WI38 (cell line): ENCODE data around the gene ZNF23.

ENCODE experiments used
- H3K4me3 ChIP-seq: 2 replicates; pipeline ENCODE4 v1.5.1; 2011; ENCODE audit warnings: low read depth, mild to moderate bottlenecking, control low read depth, low read length
- TF ChIP-seq, protein P1 (sequence below): IDR thresholded peaks from 2 replicates; pipeline ENCODE4 v1.5.1; 2012; ENCODE audit warnings: low read depth, mild to moderate bottlenecking, control low read depth, low read length

Gene ZNF23

DNA sequence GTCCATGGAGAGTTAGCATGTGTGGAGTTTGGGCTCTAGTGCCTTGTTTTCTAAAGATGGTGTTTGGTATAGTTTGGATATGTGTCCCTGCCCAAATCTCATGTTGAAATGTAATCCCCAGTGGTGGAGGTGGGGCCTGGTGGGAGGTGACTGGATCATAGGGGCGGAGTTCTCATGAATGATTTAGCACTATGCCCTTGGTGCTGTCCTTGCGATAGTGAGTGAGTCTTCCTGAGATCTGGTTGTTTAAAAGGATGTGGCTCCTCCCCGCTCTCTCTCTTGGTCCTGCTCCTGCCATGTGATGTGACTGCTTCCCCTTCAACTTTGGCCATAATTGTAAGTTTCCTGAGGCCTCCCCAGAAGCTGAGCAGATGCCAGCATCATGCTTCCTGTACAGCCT, 36.0 kb upstream of the ZNF23 start:
- TF ChIP-seq, protein P1, sequence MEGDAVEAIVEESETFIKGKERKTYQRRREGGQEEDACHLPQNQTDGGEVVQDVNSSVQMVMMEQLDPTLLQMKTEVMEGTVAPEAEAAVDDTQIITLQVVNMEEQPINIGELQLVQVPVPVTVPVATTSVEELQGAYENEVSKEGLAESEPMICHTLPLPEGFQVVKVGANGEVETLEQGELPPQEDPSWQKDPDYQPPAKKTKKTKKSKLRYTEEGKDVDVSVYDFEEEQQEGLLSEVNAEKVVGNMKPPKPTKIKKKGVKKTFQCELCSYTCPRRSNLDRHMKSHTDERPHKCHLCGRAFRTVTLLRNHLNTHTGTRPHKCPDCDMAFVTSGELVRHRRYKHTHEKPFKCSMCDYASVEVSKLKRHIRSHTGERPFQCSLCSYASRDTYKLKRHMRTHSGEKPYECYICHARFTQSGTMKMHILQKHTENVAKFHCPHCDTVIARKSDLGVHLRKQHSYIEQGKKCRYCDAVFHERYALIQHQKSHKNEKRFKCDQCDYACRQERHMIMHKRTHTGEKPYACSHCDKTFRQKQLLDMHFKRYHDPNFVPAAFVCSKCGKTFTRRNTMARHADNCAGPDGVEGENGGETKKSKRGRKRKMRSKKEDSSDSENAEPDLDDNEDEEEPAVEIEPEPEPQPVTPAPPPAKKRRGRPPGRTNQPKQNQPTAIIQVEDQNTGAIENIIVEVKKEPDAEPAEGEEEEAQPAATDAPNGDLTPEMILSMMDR: no peak
- H3K4me3 ChIP-seq: no peak overlapping the region

- TF ChIP-seq, protein P1: no peak
- H3K4me3 ChIP-seq: no peak overlapping the region
Measured at GRCh38 chr16:71493213-71493612, 31.2 kb upstream of the ZNF23 start.

DNA sequence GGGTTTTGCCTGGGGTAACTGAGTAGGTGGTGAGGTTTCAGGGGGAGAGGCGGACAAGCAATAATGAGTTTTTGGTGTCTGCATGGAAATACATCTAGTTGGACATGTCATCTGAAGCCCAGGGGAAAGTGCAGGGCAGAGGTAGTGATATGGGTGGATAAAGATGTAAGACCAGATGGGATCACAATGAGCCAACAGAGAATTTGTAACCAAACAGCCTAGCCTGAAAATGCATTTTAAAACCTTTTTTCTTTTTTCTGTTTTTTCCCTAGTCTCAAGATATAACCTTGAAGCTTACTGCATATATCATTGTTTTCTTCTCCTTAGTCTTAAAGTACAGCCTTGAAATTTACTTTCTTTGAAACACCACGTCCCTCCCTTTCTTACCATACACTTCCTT, 30.7 kb upstream of the ZNF23 start:
- TF ChIP-seq, protein P1: no peak
- no peak overlapping the region for H3K4me3 ChIP-seq

DNA sequence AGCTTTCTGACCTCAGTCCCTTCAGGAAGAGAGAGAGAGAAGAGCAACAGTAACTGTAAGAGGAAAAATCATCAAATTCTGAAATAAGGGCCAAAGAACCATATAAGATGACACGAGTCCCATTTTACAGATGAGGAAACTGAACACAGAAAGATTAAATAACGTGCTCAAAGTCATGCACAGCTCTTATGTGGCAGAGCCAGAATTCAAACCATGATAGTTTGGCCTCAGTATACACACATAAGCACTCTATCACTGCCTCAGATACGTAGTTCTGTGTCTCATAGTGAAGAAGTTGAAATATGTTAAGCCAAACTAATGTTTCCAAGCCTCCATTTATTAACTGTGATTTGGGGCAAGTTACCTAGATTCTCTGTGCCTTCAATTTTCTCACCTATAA, 29.0 kb upstream of the ZNF23 start:
- TF ChIP-seq, protein P1: no peak
- H3K4me3 ChIP-seq: no peak overlapping the region

GRCh38 chr16:71490361-71490760, 28.3 kb upstream of the ZNF23 start:
- H3K4me3 ChIP-seq: no peak overlapping the region
- TF ChIP-seq, protein P1: no peak

GRCh38 chr16:71489122-71489521, 27.1 kb upstream of the ZNF23 start, which contains the start of gene ZNF19:
Gene ZNF19 (minus strand): TSS chr16:71489324. CDS start chr16:71482114, 7,210 bp downstream.
- TF ChIP-seq, protein P1: no peak
- H3K4me3 ChIP-seq: no peak within 1 kb of the TSS

GRCh38 chr16:71484006-71484893, 22.2 kb upstream of the ZNF23 start:
- TF ChIP-seq, protein P1: no peak
- peak overlapping the region; percentile 93 for H3K4me3 ChIP-seq
